ENCODE measurements around the gene CIAO2A. TPM values are rescaled to one million over a fixed set of nuclear protein-coding genes. Genes with fewer than 3 reads are reported as not detected.

Gene CIAO2A
- polyA plus RNA-seq, 1 donor (not counting 4 experiments of a cell fraction or from before 2014, with no cell fraction given) = 111 TPM

GRCh38 chr15:64026591-64026990, 67.0 kb downstream of the CIAO2A start:
- dilution Hi-C loops (cut with MboI; ENCODE audit: extremely low pct_ligation_motif_present, low sequenced_read_pairs) = no loop called here
- H3K4me1 ChIP-seq (ENCODE audit: control insufficient read depth, extremely low read depth, insufficient read depth, low read length) = no peaks in the 10 kb centered on the region

GRCh38 chr15:64024172-64025050, 69.2 kb downstream of the CIAO2A start:
- Histone ChIP-seq H3K9me3 (ENCODE audit: control insufficient read depth, low read depth, low read length) (no peaks in the 10 kb centered on the region), H3K27me3 (ENCODE audit: control insufficient read depth, extremely low read depth, insufficient read depth, low read length) (no peaks in the 10 kb centered on the region), H3K9ac (ENCODE audit: control insufficient read depth, extremely low read depth, insufficient read depth, low read length) (no peak overlapping the region), H3K27ac (ENCODE audit: control insufficient read depth, insufficient read depth, low read length) (no peak overlapping the region), H3K9me1 (ENCODE audit: control insufficient read depth, extremely low read depth, insufficient read depth, low read length) (no peaks in the 10 kb centered on the region), H2AFZ (ENCODE audit: control insufficient read depth, low read length) (no peak overlapping the region), H3K4me1 (ENCODE audit: control insufficient read depth, extremely low read depth, insufficient read depth, low read length) (no peaks in the 10 kb centered on the region), H3K4me3 (ENCODE audit: control insufficient read depth in 2 of 3, extremely low read depth in 1 of 3, insufficient read depth in 2 of 3, low read depth in 1 of 3, low read length in 3 of 3) (no peak overlapping the region), H3K4me2 (ENCODE audit: control insufficient read depth, extremely low read depth, insufficient read depth, low read depth, low read length) (no peak overlapping the region), H3K79me2 (ENCODE audit: control insufficient read depth, insufficient read depth, low read length) (no peaks in the 10 kb centered on the region), H4K20me1 (ENCODE audit: control insufficient read depth, extremely low read depth, insufficient read depth, low read length) (no peaks in the 10 kb centered on the region), H3K36me3 (ENCODE audit: control insufficient read depth in 2 of 2, extremely low read depth in 1 of 2, insufficient read depth in 2 of 2, low read length in 2 of 2) (no peaks in the 10 kb centered on the region)
- FAIRE-seq (no peak), DNase-seq (ENCODE audit: low read depth, low spot score) (no peak)
- no peak for TF ChIP-seq EZH2 (IDR thresholded peaks at IDR 0.05; ENCODE audit: low read length)
- no peak for TF ChIP-seq CTCF (optimal IDR thresholded peaks at IDR 0.05 in 1 of 3, IDR thresholded peaks at IDR 0.05 in 1 of 3, conservative IDR thresholded peaks at IDR 0.05 in 1 of 3; ENCODE audit: extremely low read depth in 1 of 3, insufficient read depth in 2 of 3, low read length in 3 of 3)
- dilution Hi-C loops (cut with MboI; ENCODE audit: extremely low pct_ligation_motif_present, low sequenced_read_pairs) = no loop called here

More at GRCh38 chr15:64026591-64026990, 67.0 kb downstream of the CIAO2A start:
- Histone ChIP-seq H3K36me3 (ENCODE audit: control insufficient read depth in 2 of 2, extremely low read depth in 1 of 2, insufficient read depth in 2 of 2, low read length in 2 of 2) (no peaks in the 10 kb centered on the region), H3K79me2 (ENCODE audit: control insufficient read depth, insufficient read depth, low read length) (no peaks in the 10 kb centered on the region), H4K20me1 (ENCODE audit: control insufficient read depth, extremely low read depth, insufficient read depth, low read length) (no peaks in the 10 kb centered on the region), H3K9me1 (ENCODE audit: control insufficient read depth, extremely low read depth, insufficient read depth, low read length) (no peaks in the 10 kb centered on the region), H3K4me3 (ENCODE audit: control insufficient read depth in 2 of 3, extremely low read depth in 1 of 3, insufficient read depth in 2 of 3, low read depth in 1 of 3, low read length in 3 of 3) (no peak overlapping the region), H3K27me3 (ENCODE audit: control insufficient read depth, extremely low read depth, insufficient read depth, low read length) (no peaks in the 10 kb centered on the region), H3K9me3 (ENCODE audit: control insufficient read depth, low read depth, low read length) (no peaks in the 10 kb centered on the region), H2AFZ (ENCODE audit: control insufficient read depth, low read length) (no peak overlapping the region), H3K9ac (ENCODE audit: control insufficient read depth, extremely low read depth, insufficient read depth, low read length) (no peak overlapping the region), H3K27ac (ENCODE audit: control insufficient read depth, insufficient read depth, low read length) (no peak overlapping the region), H3K4me2 (ENCODE audit: control insufficient read depth, extremely low read depth, insufficient read depth, low read depth, low read length) (no peak overlapping the region)
- DNase-seq (ENCODE audit: low read depth, low spot score) (no peak), FAIRE-seq (no peak)
- TF ChIP-seq EZH2 (IDR thresholded peaks at IDR 0.05; ENCODE audit: low read length) = no peak
- TF ChIP-seq CTCF (optimal IDR thresholded peaks at IDR 0.05 in 1 of 3, IDR thresholded peaks at IDR 0.05 in 1 of 3, conservative IDR thresholded peaks at IDR 0.05 in 1 of 3; ENCODE audit: extremely low read depth in 1 of 3, insufficient read depth in 2 of 3, low read length in 3 of 3) = no peak

Data from keratinocyte (primary cell).